ENCODE measurements around the gene PPT2. TPM values are rescaled to one million over a fixed set of nuclear protein-coding genes. Genes with fewer than 3 reads are reported as not detected.
A peak's percentile ranks its signal among the peaks of the same experiment; 100 is the strongest.

Gene PPT2
- total RNA-seq, 2 donors from 2014 or later, result 21.8 to 42.0 TPM

- DNase-seq (ENCODE audit: low spot score) (no peak), ATAC-seq (ENCODE audit: insufficient number of reproducible peaks, low FRiP score, low read depth) (no peak)
- TF ChIP-seq CTCF (IDR thresholded peaks at IDR 0.05), result no peak
- H3K4me3 ChIP-seq, result peak within 1 kb of the TSS; percentile 71
- peaks cover 39 to 93% of the 10 kb centered on the region in 2 donors for H3K4me1 ChIP-seq (ENCODE audit: control insufficient read depth in 1 of 2, low read depth in 2 of 2)
- no peaks in the 10 kb centered on the region for H3K36me3 ChIP-seq
- no peaks in the 10 kb centered on the region for H3K27me3 ChIP-seq (replicated peaks; ENCODE audit: insufficient read depth)
- H3K9me3 ChIP-seq, result no peaks in the 10 kb centered on the region
- H3K27ac ChIP-seq, result peak within 1 kb of the TSS; percentile 84 to 87
Observed at GRCh38 chr6:32109114-32109764, 44.7 kb upstream of the PPT2 start, which contains the start of gene TNXB. TSS of gene TNXB (minus strand) at chr6:32109338. CDS start at chr6:32098198, 11,140 bp downstream.

GRCh38 chr6:32109765-32110160 lies 44.2 kb upstream of the PPT2 start:
- ATAC-seq (ENCODE audit: insufficient number of reproducible peaks, low FRiP score, low read depth) (no peak), DNase-seq (ENCODE audit: low spot score) (no peak)
- Histone ChIP-seq H3K27ac (peak overlapping the region; percentile 67 to 84), H3K4me3 (peak overlapping the region; percentile 71), H3K27me3 (replicated peaks; ENCODE audit: insufficient read depth) (no peaks in the 10 kb centered on the region), H3K9me3 (no peaks in the 10 kb centered on the region), H3K36me3 (no peaks in the 10 kb centered on the region), H3K4me1 (ENCODE audit: control insufficient read depth in 1 of 2, low read depth in 2 of 2) (peaks cover 41 to 97% of the 10 kb centered on the region in 2 donors)
- no peak for TF ChIP-seq CTCF (IDR thresholded peaks at IDR 0.05)

GRCh38 chr6:32110632-32111031 lies 43.3 kb upstream of the PPT2 start:
- Histone ChIP-seq H3K27ac (peak overlapping the region; percentile 48 to 84), H3K27me3 (replicated peaks; ENCODE audit: insufficient read depth) (no peaks in the 10 kb centered on the region), H3K4me3 (no peak overlapping the region), H3K36me3 (peaks cover 1% of the 10 kb centered on the region), H3K4me1 (ENCODE audit: control insufficient read depth in 1 of 2, low read depth in 2 of 2) (peaks cover 41 to 89% of the 10 kb centered on the region in 2 donors), H3K9me3 (no peaks in the 10 kb centered on the region)
- no peak for ATAC-seq (ENCODE audit: insufficient number of reproducible peaks, low FRiP score, low read depth)
- TF ChIP-seq CTCF (IDR thresholded peaks at IDR 0.05), result no peak
- no peak for DNase-seq (ENCODE audit: low spot score)

GRCh38 chr6:32111424-32112066 lies 42.4 kb upstream of the PPT2 start:
- TF ChIP-seq CTCF (IDR thresholded peaks at IDR 0.05), result no peak
- peaks cover 38 to 80% of the 10 kb centered on the region in 2 donors for H3K4me1 ChIP-seq (ENCODE audit: control insufficient read depth in 1 of 2, low read depth in 2 of 2)

GRCh38 chr6:32112431-32112980 lies 41.4 kb upstream of the PPT2 start:
- no peaks in the 10 kb centered on the region for H3K27me3 ChIP-seq (replicated peaks; ENCODE audit: insufficient read depth)
- H3K4me3 ChIP-seq, result no peak overlapping the region
- DNase-seq (ENCODE audit: low spot score) (no peak), ATAC-seq (ENCODE audit: insufficient number of reproducible peaks, low FRiP score, low read depth) (no peak)
- no peak for TF ChIP-seq CTCF (IDR thresholded peaks at IDR 0.05)
- peaks cover 29 to 70% of the 10 kb centered on the region in 2 donors for H3K4me1 ChIP-seq (ENCODE audit: control insufficient read depth in 1 of 2, low read depth in 2 of 2)
- H3K27ac ChIP-seq, result peak overlapping the region; percentile 48 to 84
- H3K9me3 ChIP-seq, result no peaks in the 10 kb centered on the region
- peaks cover 20% of the 10 kb centered on the region for H3K36me3 ChIP-seq

More at GRCh38 chr6:32111424-32112066, 42.4 kb upstream of the PPT2 start:
- H3K4me3 ChIP-seq, result no peak overlapping the region
- H3K36me3 ChIP-seq, result peaks cover 11% of the 10 kb centered on the region
- no peaks in the 10 kb centered on the region for H3K27me3 ChIP-seq (replicated peaks; ENCODE audit: insufficient read depth)
- peak overlapping the region; percentile 48 to 84 for H3K27ac ChIP-seq
- no peak for ATAC-seq (ENCODE audit: insufficient number of reproducible peaks, low FRiP score, low read depth)
- DNase-seq (ENCODE audit: low spot score), result no peak
- no peaks in the 10 kb centered on the region for H3K9me3 ChIP-seq

All from thoracic aorta (tissue), 2 donors.